Thymus (tissue), 11 donors: Measurements from ENCODE around the gene MLLT1. TPM values are rescaled to one million over a fixed set of nuclear protein-coding genes. Genes with fewer than 3 reads are reported as not detected.

ENCODE experiments used
- DNase-seq, 9 donors: peaks; one replicate each; pipeline ENCODE4 v3.0.0-alpha.2; 2013; ENCODE audit warnings: low spot score in 9 of 9, low read depth in 6 of 9, missing footprints in 1 of 9
- H3K27ac ChIP-seq, 2 donors: one replicate each; pipeline ENCODE4 v1.5.1; 2013; ENCODE audit warnings: control low read depth in 1 of 2, low read depth in 1 of 2, low read length in 1 of 2, mild to moderate bottlenecking in 1 of 2, moderate library complexity in 1 of 2
- H3K27me3 ChIP-seq, 2 donors: one replicate each; pipeline ENCODE4 v1.5.1; 2013; ENCODE audit warnings: low read length in 1 of 2; ENCODE audit not compliant: control insufficient read depth in 2 of 2, insufficient read depth in 1 of 2
- H3K36me3 ChIP-seq, 2 donors: one replicate each; pipeline ENCODE4 v1.5.1; 2013; ENCODE audit warnings: low read length in 1 of 2, mild to moderate bottlenecking in 1 of 2, moderate library complexity in 1 of 2; ENCODE audit not compliant: control insufficient read depth in 2 of 2, insufficient read depth in 2 of 2
- H3K4me1 ChIP-seq, 2 donors: one replicate each; pipeline ENCODE4 v1.5.1; 2013; ENCODE audit warnings: low read length in 2 of 2; ENCODE audit not compliant: control insufficient read depth in 2 of 2, insufficient read depth in 2 of 2
- H3K4me3 ChIP-seq, 2 donors: one replicate each; pipeline ENCODE4 v1.5.1; 2013; ENCODE audit warnings: low read length in 2 of 2, control low read depth in 1 of 2, mild to moderate bottlenecking in 1 of 2
- H3K9me3 ChIP-seq, 2 donors: one replicate each; pipeline ENCODE4 v1.5.1; 2013; ENCODE audit warnings: low read length in 1 of 2, mild to moderate bottlenecking in 1 of 2; ENCODE audit not compliant: control insufficient read depth in 2 of 2, insufficient read depth in 1 of 2
- WGBS: extraction: QIAGEN DNeasy Blood & Tissue Kit; methylation state at CpG from one replicate; pipeline ENCODE4 v1.1.7; 2013; 5-methylcytosine and 5-hydroxymethylcytosine counted together
- polyA plus RNA-seq: library from polyadenylated mRNA; stranded (reverse); fragments of 200-250 nt; gene quantifications from one replicate; pipeline ENCODE4 v1.2.3, GENCODE V29; 2013
- total RNA-seq: library from RNA; stranded (reverse); fragments of 120-200 nt; gene quantifications from one replicate; pipeline ENCODE4 v1.2.4, GENCODE V29; 2013
- donor health status: healthy.

MLLT1 gene
- total and polyA plus RNA-seq, 2 donors, result 6.9 to 24.7 TPM

- Histone ChIP-seq H3K36me3 (no peaks in the 10 kb centered on the region), H3K4me1 (peaks cover 0 to 19% of the 10 kb centered on the region in 2 donors), H3K27ac (peak overlapping the region; percentile 83 to 94), H3K9me3 (peaks cover 0 to 13% of the 10 kb centered on the region in 2 donors), H3K4me3 (peak overlapping the region; percentile 48 to 64), H3K27me3 (no peaks in the 10 kb centered on the region)
- under 1% methylated on average over 68 of the region's 68 CpGs for WGBS
- DNase-seq, result peak; percentile 96 to 100 (median 100)
Measured at GRCh38 chr19:6199240-6199994, 80.4 kb downstream of the MLLT1 start.

GRCh38 chr19:6198896-6199239 is 80.9 kb downstream of the MLLT1 start:
- 28% methylated on average over 8 of the region's 8 CpGs for WGBS
- Histone ChIP-seq H3K27ac (peak overlapping the region; percentile 78 to 83), H3K4me1 (peaks cover 0 to 19% of the 10 kb centered on the region in 2 donors), H3K27me3 (no peaks in the 10 kb centered on the region), H3K9me3 (peaks cover 0 to 17% of the 10 kb centered on the region in 2 donors), H3K4me3 (peak overlapping the region; percentile 48 to 64), H3K36me3 (no peaks in the 10 kb centered on the region)
- no peak for DNase-seq

GRCh38 chr19:6196361-6196760 is 83.4 kb downstream of the MLLT1 start:
- Histone ChIP-seq H3K9me3 (peaks cover 0 to 19% of the 10 kb centered on the region in 2 donors), H3K27me3 (no peaks in the 10 kb centered on the region), H3K4me3 (no peak overlapping the region), H3K27ac (no peak overlapping the region), H3K36me3 (no peaks in the 10 kb centered on the region), H3K4me1 (peaks cover 0 to 19% of the 10 kb centered on the region in 2 donors)
- WGBS, result 85% methylated on average over 5 of the region's 5 CpGs
- DNase-seq, result no peak

- Histone ChIP-seq H3K27me3 (no peaks in the 10 kb centered on the region), H3K4me1 (no peaks in the 10 kb centered on the region), H3K9me3 (peaks cover 0 to 33% of the 10 kb centered on the region in 2 donors), H3K27ac (no peak overlapping the region), H3K36me3 (no peaks in the 10 kb centered on the region), H3K4me3 (no peak overlapping the region)
- no peak for DNase-seq
- WGBS, result 93% methylated on average over 2 of the region's 2 CpGs
Measured at GRCh38 chr19:6188811-6189210, 91.0 kb downstream of the MLLT1 start.

GRCh38 chr19:6187374-6187773 is 92.4 kb downstream of the MLLT1 start:
- DNase-seq, result no peak
- H3K9me3 ChIP-seq, result peaks cover 0 to 32% of the 10 kb centered on the region in 2 donors
- no peaks in the 10 kb centered on the region for H3K4me1 ChIP-seq
- WGBS, result 87% methylated on average over 6 of the region's 6 CpGs
- H3K27ac ChIP-seq, result no peak overlapping the region
- H3K4me3 ChIP-seq, result no peak overlapping the region
- no peaks in the 10 kb centered on the region for H3K27me3 ChIP-seq
- H3K36me3 ChIP-seq, result no peaks in the 10 kb centered on the region

- Histone ChIP-seq H3K36me3 (no peaks in the 10 kb centered on the region), H3K4me1 (no peaks in the 10 kb centered on the region), H3K27me3 (no peaks in the 10 kb centered on the region), H3K4me3 (no peak overlapping the region), H3K9me3 (peaks cover 0 to 30% of the 10 kb centered on the region in 2 donors), H3K27ac (no peak overlapping the region)
- no peak for DNase-seq
- WGBS, result 79% methylated on average over 4 of the region's 4 CpGs
Measured at GRCh38 chr19:6185835-6186834, 93.6 kb downstream of the MLLT1 start.

GRCh38 chr19:6185093-6185834 is 94.5 kb downstream of the MLLT1 start:
- Histone ChIP-seq H3K9me3 (peaks cover 0 to 24% of the 10 kb centered on the region in 2 donors), H3K27me3 (no peaks in the 10 kb centered on the region), H3K27ac (no peak overlapping the region), H3K4me1 (no peaks in the 10 kb centered on the region), H3K36me3 (no peaks in the 10 kb centered on the region), H3K4me3 (no peak overlapping the region)
- 87% methylated on average over 10 of the region's 10 CpGs for WGBS
- DNase-seq, result no peak

GRCh38 chr19:6181119-6181518 is 98.7 kb downstream of the MLLT1 start:
- 90% methylated on average over 2 of the region's 2 CpGs for WGBS
- H3K4me3 ChIP-seq, result no peak overlapping the region
- no peaks in the 10 kb centered on the region for H3K9me3 ChIP-seq
- H3K27ac ChIP-seq, result no peak overlapping the region
- H3K4me1 ChIP-seq, result no peaks in the 10 kb centered on the region
- no peak for DNase-seq
- peaks cover 0 to 9% of the 10 kb centered on the region in 2 donors for H3K27me3 ChIP-seq
- H3K36me3 ChIP-seq, result no peaks in the 10 kb centered on the region
